Activated CD8-positive, alpha-beta T cell treated with anti-CD3 and anti-CD28 coated beads for 36 hours (primary cell): ENCODE measurements around the gene LPP. TPM values are rescaled to one million over a fixed set of nuclear protein-coding genes. Genes with fewer than 3 reads are reported as not detected.

Source experiments
- ATAC-seq: fragments of 200-7000 bp; cut with Tn5 transposase; one replicate; pipeline ENCODE4 v1.10.0; 2021; ENCODE audit warnings: mild to moderate bottlenecking, moderate library complexity
- CTCF ChIA-PET: fragments of 350-600 bp; sonication (Branson Sonifier 250); formaldehyde crosslinking; loops from one replicate; lab custom pipeline; 2021; ENCODE audit warnings: antibody characterized with exemption; lab: Charles Lee
- POLR2A ChIA-PET: fragments of 350-600 bp; sonication (Branson Sonifier 250); formaldehyde crosslinking; loops from one replicate; lab custom pipeline; 2021; ENCODE audit warnings: antibody characterized with exemption; lab: Charles Lee
- DNase-seq: peaks from one replicate; pipeline ENCODE4 v3.0.0-alpha.2; 2020
- H3K27ac Mint-ChIP-seq: one replicate; pipeline ENCODE4 v1.8.0; 2021; ENCODE audit warnings: mild to moderate bottlenecking, mixed read lengths
- H3K27me3 Mint-ChIP-seq: one replicate; pipeline ENCODE4 v1.8.0; 2021; ENCODE audit warnings: mixed read lengths
- H3K36me3 Mint-ChIP-seq: one replicate; pipeline ENCODE4 v1.8.0; 2021; ENCODE audit warnings: low read depth, mixed read lengths
- H3K4me1 Mint-ChIP-seq: one replicate; pipeline ENCODE4 v1.8.0; 2021; ENCODE audit warnings: low read depth, mixed read lengths
- H3K4me3 Mint-ChIP-seq: one replicate; pipeline ENCODE4 v1.8.0; 2021; ENCODE audit warnings: mild to moderate bottlenecking, moderate library complexity, mixed read lengths
- H3K9me3 Mint-ChIP-seq: one replicate; pipeline ENCODE4 v1.8.0; 2021; ENCODE audit warnings: mixed read lengths
- CTCF ChIP-seq: fragments of 200-600 bp; IDR thresholded peaks from one replicate; pipeline ENCODE4 v1.8.0; 2022; ENCODE audit warnings: antibody characterized with exemption, mild to moderate bottlenecking
- intact Hi-C: fragments of 100-400 bp; cut with micrococcal nuclease; formaldehyde crosslinking; loops from one replicate; pipeline ENCODE4 v1.10.0; 2022
- total RNA-seq, 2 experiments: library from RNA; stranded (reverse); gene quantifications; one replicate each; pipeline ENCODE4 v1.2.3, GENCODE V29; 2021

Gene LPP
- total RNA-seq, 2 experiments from 2014 or later, result 16.4 to 22.6 TPM

- no peak for TF ChIP-seq CTCF
- intact Hi-C loops, result loop anchor here (10.0 kb wide), 1 partner anchor 510 kb away; the partner anchor contains the start of gene BCL6
- H3K27me3 Mint-ChIP-seq, result no peaks in the 10 kb centered on the region
- no peak overlapping the region for H3K4me3 Mint-ChIP-seq
- CTCF ChIA-PET, result interaction anchor here (0.9 to 2.5 kb wide), 8 partner anchors 10 to 516 kb away, joined by 3 to 11 read pairs (median 3); no protein-coding TSS in a partner anchor
- DNase-seq (no peak), ATAC-seq (no peak)
- peaks cover 42% of the 10 kb centered on the region for H3K4me1 Mint-ChIP-seq
- POLR2A ChIA-PET, result interaction anchor here (0.5 to 0.8 kb wide), 4 partner anchors 11 to 511 kb away, joined by 3 read pairs; no protein-coding TSS in a partner anchor
- peak overlapping the region; percentile 90 for H3K27ac Mint-ChIP-seq
- peaks cover 8% of the 10 kb centered on the region for H3K9me3 Mint-ChIP-seq
- H3K36me3 Mint-ChIP-seq, result peaks cover 12% of the 10 kb centered on the region
These were observed 100.6 kb downstream of the LPP start for GRCh38 chr3:188254520-188255070.

GRCh38 chr3:188255190-188255589 lies 101.2 kb downstream of the LPP start:
- Mint-ChIP-seq H3K4me1 (peaks cover 42% of the 10 kb centered on the region), H3K4me3 (no peak overlapping the region), H3K36me3 (peaks cover 12% of the 10 kb centered on the region), H3K27ac (no peak overlapping the region), H3K9me3 (peaks cover 8% of the 10 kb centered on the region), H3K27me3 (no peaks in the 10 kb centered on the region)
- ChIA-PET CTCF (interaction anchor here (0.9 to 2.5 kb wide), 7 partner anchors 10 to 517 kb away, joined by 3 to 11 read pairs (median 3); no protein-coding TSS in a partner anchor), POLR2A (interaction anchor here (0.5 kb wide), 1 partner anchor 512 kb away, joined by 3 read pairs; no protein-coding TSS in a partner anchor)
- no peak for TF ChIP-seq CTCF
- no peak for DNase-seq
- no peak for ATAC-seq
- intact Hi-C loops, result loop anchor here (10.0 kb wide), 1 partner anchor 510 kb away; the partner anchor contains the start of gene BCL6

GRCh38 chr3:188256758-188257157 lies 102.8 kb downstream of the LPP start:
- TF ChIP-seq CTCF, result no peak
- H3K4me1 Mint-ChIP-seq, result peaks cover 39% of the 10 kb centered on the region
- DNase-seq (no peak), ATAC-seq (no peak)
- peaks cover 8% of the 10 kb centered on the region for H3K9me3 Mint-ChIP-seq
- ChIA-PET POLR2A (interaction anchor here (0.7 kb wide), 1 partner anchor 511 kb away, joined by 3 read pairs; the partner anchor contains the start of gene BCL6), CTCF (no interaction called here)
- peaks cover 9% of the 10 kb centered on the region for H3K36me3 Mint-ChIP-seq
- no peak overlapping the region for H3K4me3 Mint-ChIP-seq
- no peaks in the 10 kb centered on the region for H3K27me3 Mint-ChIP-seq
- H3K27ac Mint-ChIP-seq, result no peak overlapping the region
- intact Hi-C loops, result loop anchor here (10.0 kb wide), 1 partner anchor 512 kb away; the partner anchor contains the start of gene BCL6

- ATAC-seq, result no peak
- Mint-ChIP-seq H3K27ac (no peak overlapping the region), H3K4me1 (peaks cover 39% of the 10 kb centered on the region), H3K27me3 (no peaks in the 10 kb centered on the region), H3K4me3 (no peak overlapping the region), H3K36me3 (peaks cover 9% of the 10 kb centered on the region), H3K9me3 (peaks cover 8% of the 10 kb centered on the region)
- ChIA-PET POLR2A (no interaction called here), CTCF (no interaction called here)
- no peak for TF ChIP-seq CTCF
- intact Hi-C loops, result loop anchor here (10.0 kb wide), 1 partner anchor 513 kb away; the partner anchor contains the start of gene BCL6
- no peak for DNase-seq
These were observed 103.5 kb downstream of the LPP start for GRCh38 chr3:188257384-188258026.
